GM10266 (cell line): Measurements from ENCODE around the gene SLC2A13.

ENCODE experiments used
- DNase-seq: peaks from one replicate; pipeline ENCODE4 v3.0.0; 2012; ENCODE audit errors: extremely low spot score
- TF ChIP-seq, protein P1 (sequence below): IDR thresholded peaks from 2 replicates; pipeline ENCODE4 v1.5.1; 2012; ENCODE audit warnings: mild to moderate bottlenecking, low read depth; ENCODE audit not compliant: control insufficient read depth, insufficient read depth; ENCODE audit errors: missing control alignments

The SLC2A13 gene

DNA sequence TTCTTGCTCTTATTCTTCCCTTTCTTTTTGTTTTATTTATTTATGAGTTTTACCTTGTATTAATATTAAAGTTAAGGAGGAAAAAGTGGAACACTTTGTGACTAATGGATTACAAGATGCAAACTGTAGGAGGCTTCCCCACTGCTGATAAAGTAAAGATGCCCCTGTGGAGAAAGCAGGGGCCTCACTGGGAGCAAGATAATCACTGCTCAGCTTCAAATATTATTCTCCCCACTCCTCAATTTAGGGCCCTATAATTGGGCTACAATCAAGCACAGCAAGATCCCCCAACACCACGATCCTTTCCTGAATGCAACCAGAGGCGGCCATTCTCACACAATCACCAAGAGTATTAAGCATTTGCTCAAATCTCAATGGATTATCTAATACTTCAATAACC lies 149.2 kb downstream of the SLC2A13 start:
- TF ChIP-seq, protein P1, sequence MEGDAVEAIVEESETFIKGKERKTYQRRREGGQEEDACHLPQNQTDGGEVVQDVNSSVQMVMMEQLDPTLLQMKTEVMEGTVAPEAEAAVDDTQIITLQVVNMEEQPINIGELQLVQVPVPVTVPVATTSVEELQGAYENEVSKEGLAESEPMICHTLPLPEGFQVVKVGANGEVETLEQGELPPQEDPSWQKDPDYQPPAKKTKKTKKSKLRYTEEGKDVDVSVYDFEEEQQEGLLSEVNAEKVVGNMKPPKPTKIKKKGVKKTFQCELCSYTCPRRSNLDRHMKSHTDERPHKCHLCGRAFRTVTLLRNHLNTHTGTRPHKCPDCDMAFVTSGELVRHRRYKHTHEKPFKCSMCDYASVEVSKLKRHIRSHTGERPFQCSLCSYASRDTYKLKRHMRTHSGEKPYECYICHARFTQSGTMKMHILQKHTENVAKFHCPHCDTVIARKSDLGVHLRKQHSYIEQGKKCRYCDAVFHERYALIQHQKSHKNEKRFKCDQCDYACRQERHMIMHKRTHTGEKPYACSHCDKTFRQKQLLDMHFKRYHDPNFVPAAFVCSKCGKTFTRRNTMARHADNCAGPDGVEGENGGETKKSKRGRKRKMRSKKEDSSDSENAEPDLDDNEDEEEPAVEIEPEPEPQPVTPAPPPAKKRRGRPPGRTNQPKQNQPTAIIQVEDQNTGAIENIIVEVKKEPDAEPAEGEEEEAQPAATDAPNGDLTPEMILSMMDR: no peak
- no peak for DNase-seq

DNA sequence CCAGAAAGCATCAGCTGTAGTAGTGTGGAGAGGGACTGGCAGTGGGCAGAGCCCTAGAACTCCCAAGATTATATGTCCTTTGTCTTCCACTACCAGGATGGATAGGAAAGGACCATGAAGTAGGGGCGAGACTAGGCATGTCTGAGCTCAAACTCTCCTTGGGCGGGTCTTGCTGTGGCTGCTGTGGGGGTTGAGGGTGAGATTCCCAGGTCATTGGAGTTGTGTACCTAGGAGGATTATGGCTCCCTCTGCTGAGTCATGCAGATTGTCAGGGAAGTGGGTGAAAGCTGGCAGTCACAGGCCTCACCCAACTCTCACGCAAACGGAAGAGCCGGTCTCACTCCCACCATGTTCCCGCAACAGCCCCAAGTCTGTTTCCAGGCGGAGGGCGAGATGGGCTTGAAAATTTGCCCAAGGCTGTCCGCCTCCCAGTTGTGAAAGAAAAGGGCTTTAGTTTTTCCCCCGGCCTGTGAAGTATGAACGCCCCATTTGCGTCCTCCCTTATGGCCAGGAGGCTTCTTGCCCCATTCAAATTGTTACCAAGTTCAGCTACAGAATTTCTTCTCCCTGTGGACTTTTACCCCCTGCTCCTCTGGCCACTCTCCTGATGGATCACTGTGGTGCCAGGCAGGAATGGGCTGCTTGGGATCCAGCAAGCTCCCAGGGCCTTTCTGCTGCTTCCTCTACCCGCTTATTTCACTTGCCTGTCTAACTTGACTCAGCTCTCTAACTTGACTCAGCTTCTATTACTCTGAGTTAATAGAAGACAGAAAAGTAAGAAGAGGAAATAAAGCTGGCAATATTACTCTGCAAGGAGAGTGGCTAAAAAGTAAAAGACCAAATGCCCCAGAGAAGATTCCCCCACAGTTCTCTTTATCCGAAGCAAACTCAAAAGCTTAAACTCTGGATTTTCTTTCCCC lies 159.3 kb downstream of the SLC2A13 start:
- DNase-seq: no peak
- TF ChIP-seq, protein P1: no peak

DNA sequence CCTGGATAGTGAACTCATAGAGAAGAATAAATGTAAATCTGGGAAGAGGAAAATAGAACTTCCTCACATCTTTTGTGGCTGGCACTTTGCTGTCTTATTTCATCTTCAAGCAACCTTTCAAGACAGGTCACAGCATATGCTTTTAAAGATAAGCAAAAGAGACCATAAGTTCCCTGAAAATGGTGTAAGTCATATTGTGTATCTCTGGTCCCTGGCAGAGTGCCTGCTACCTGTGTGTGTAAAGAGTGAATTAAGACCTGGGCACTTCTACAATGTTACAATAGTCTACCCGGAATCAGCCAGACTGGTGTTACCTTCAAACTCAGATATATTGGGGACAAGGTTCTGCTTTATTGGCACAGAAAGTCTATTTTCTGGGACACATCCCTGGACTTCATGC lies 168.8 kb downstream of the SLC2A13 start:
- TF ChIP-seq, protein P1: no peak
- no peak for DNase-seq

DNA sequence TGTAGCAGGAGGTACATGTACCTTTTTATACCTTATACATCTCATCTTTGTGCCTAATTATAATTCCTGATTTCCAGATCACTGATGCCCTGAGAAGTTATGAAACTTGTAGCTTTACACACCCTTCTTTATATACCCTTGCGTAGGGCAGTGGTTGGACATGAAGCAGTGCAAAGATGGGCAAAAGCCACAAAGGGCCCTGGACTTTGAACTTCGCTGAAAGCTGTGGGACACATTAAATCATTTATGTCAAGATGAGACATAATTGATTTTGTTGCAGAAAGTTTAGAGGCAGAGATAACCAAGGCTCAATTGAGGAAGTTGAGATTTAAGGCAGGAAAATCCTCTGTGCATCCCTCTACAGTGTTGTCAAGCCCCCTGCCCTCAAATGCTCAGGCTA lies 170.0 kb downstream of the SLC2A13 start:
- TF ChIP-seq, protein P1: no peak
- DNase-seq: no peak

DNA sequence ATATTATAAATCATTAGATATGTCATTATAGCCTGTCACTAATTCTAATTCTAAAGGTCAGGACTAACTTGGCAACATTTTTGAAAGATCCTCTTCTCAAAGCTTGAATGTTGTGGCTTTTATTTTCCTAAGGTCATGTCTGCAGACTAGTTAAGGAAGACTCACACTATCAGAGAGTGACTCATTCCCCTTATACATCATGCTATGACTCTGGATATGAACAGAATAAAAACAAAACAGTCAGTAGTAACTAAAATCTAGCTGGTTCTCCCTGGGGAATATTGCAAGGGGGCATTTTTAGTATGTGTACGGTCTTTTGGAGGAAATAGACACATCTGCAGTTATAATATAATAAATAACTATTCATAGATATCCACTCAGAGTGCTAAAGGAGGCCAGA lies 170.6 kb downstream of the SLC2A13 start:
- no peak for DNase-seq

GRCh38 chr12:39931857-39932256 lies 174.0 kb downstream of the SLC2A13 start:
- TF ChIP-seq, protein P1: no peak
- no peak for DNase-seq

More for the DNA sequence above, 170.6 kb downstream of the SLC2A13 start:
- TF ChIP-seq, protein P1: no peak

GRCh38 chr12:39931231-39931630 lies 174.7 kb downstream of the SLC2A13 start:
- no peak for DNase-seq
- TF ChIP-seq, protein P1: no peak
